Nephron progenitor cell (in vitro differentiated cells): Measurements from ENCODE around the gene LRP4.

Experiments
- DNase-seq: peaks from one replicate; pipeline ENCODE4 v3.0.0; 2021
- H3K27ac Mint-ChIP-seq: 2 replicates; pipeline ENCODE4 v1.8.0; 2021; ENCODE audit warnings: mild to moderate bottlenecking, moderate library complexity, mixed read lengths
- H3K27me3 Mint-ChIP-seq: 2 replicates; pipeline ENCODE4 v1.8.0; 2021; ENCODE audit warnings: mild to moderate bottlenecking, low read depth, mixed read lengths; ENCODE audit not compliant: poor library complexity
- H3K36me3 Mint-ChIP-seq: 2 replicates; pipeline ENCODE4 v1.8.0; 2021; ENCODE audit warnings: low read depth, mixed read lengths
- H3K4me1 Mint-ChIP-seq: 2 replicates; pipeline ENCODE4 v1.8.0; 2021; ENCODE audit warnings: mixed read lengths
- H3K4me3 Mint-ChIP-seq: 2 replicates; pipeline ENCODE4 v1.8.0; 2021; ENCODE audit warnings: mild to moderate bottlenecking, moderate library complexity, mixed read lengths
- H3K9me3 Mint-ChIP-seq: 2 replicates; pipeline ENCODE4 v1.8.0; 2021; ENCODE audit warnings: mild to moderate bottlenecking, moderate library complexity, mixed read lengths
- CTCF ChIP-seq: fragments of 200-600 bp; sonication (generic); IDR thresholded peaks from 2 replicates; pipeline ENCODE4 v1.5.0; 2021; ENCODE audit warnings: antibody characterized with exemption

Gene LRP4

DNA sequence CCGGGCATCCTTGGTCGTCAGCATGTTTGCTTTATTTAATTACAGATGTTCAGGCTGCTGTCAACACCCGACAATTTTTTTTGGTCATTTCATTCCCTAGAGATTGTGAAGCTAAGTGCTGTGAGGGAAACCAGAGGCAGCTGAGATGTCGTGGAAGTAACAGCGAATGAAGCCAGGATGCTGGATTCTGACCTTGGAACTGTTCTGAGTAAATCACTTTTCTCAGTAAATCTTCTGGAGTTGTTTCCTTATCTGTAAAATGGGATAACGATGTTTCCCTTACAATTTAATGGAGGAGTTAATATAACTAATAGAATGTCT is 71.9 kb downstream of the LRP4 start:
- DNase-seq, result no peak
- peaks cover 38% of the 10 kb centered on the region for H3K36me3 Mint-ChIP-seq
- H3K27ac Mint-ChIP-seq, result peak overlapping the region; percentile 91
- H3K4me1 Mint-ChIP-seq, result peaks cover 41% of the 10 kb centered on the region
- H3K27me3 Mint-ChIP-seq, result peaks cover 5% of the 10 kb centered on the region
- H3K9me3 Mint-ChIP-seq, result peaks cover 11% of the 10 kb centered on the region
- peak overlapping the region; percentile 94 for H3K4me3 Mint-ChIP-seq
- TF ChIP-seq CTCF, result no peak

GRCh38 chr11:46845740-46846509 is 72.4 kb downstream of the LRP4 start, which contains the start of gene CKAP5:
TSS of gene CKAP5 (minus strand) at chr11:46846280. CDS start at chr11:46821231, 25,049 bp downstream.
- Mint-ChIP-seq H3K4me1 (peaks cover 41% of the 10 kb centered on the region), H3K4me3 (peak within 1 kb of the TSS; percentile 94), H3K9me3 (peaks cover 7% of the 10 kb centered on the region), H3K27ac (peak within 1 kb of the TSS; percentile 91), H3K27me3 (peaks cover 5% of the 10 kb centered on the region), H3K36me3 (peaks cover 38% of the 10 kb centered on the region)
- TF ChIP-seq CTCF, result no peak
- peak; percentile 87 for DNase-seq

GRCh38 chr11:46845440-46845739 is 73.0 kb downstream of the LRP4 start:
- DNase-seq, result no peak
- TF ChIP-seq CTCF, result no peak
- Mint-ChIP-seq H3K9me3 (peaks cover 7% of the 10 kb centered on the region), H3K4me3 (peak overlapping the region; percentile 89), H3K36me3 (peaks cover 38% of the 10 kb centered on the region), H3K27ac (peak overlapping the region; percentile 23), H3K4me1 (peaks cover 41% of the 10 kb centered on the region), H3K27me3 (peaks cover 5% of the 10 kb centered on the region)

- no peak for DNase-seq
- Mint-ChIP-seq H3K27me3 (no peaks in the 10 kb centered on the region), H3K4me3 (no peak overlapping the region), H3K36me3 (peaks cover 48% of the 10 kb centered on the region), H3K27ac (no peak overlapping the region), H3K4me1 (peaks cover 25% of the 10 kb centered on the region), H3K9me3 (no peaks in the 10 kb centered on the region)
- TF ChIP-seq CTCF, result no peak
These were observed 78.2 kb downstream of the LRP4 start for GRCh38 chr11:46840116-46840515.

GRCh38 chr11:46838501-46838900 is 79.8 kb downstream of the LRP4 start:
- Mint-ChIP-seq H3K4me3 (no peak overlapping the region), H3K9me3 (no peaks in the 10 kb centered on the region), H3K27ac (no peak overlapping the region), H3K27me3 (no peaks in the 10 kb centered on the region), H3K4me1 (peaks cover 10% of the 10 kb centered on the region), H3K36me3 (peaks cover 46% of the 10 kb centered on the region)
- TF ChIP-seq CTCF, result no peak
- DNase-seq, result no peak

GRCh38 chr11:46837860-46838259 is 80.5 kb downstream of the LRP4 start:
- peaks cover 43% of the 10 kb centered on the region for H3K36me3 Mint-ChIP-seq
- H3K27ac Mint-ChIP-seq, result no peak overlapping the region
- no peak overlapping the region for H3K4me3 Mint-ChIP-seq
- H3K9me3 Mint-ChIP-seq, result no peaks in the 10 kb centered on the region
- no peaks in the 10 kb centered on the region for H3K27me3 Mint-ChIP-seq
- no peak for DNase-seq
- TF ChIP-seq CTCF, result no peak
- peaks cover 6% of the 10 kb centered on the region for H3K4me1 Mint-ChIP-seq
